Thyroid gland (tissue), 4 donors: ENCODE data around the gene AKT2. TPM values are rescaled to one million over a fixed set of nuclear protein-coding genes. Genes with fewer than 3 reads are reported as not detected.

Experiments used
- DNase-seq, 2 donors: peaks; one replicate each; pipeline ENCODE4 v3.0.0-alpha.2; 2019
- H3K27ac ChIP-seq, 3 donors: fragments of 200-600 bp; sonication (generic); 1 replicate in 2 of 3; 2 replicates in 1 of 3; pipeline ENCODE4 v1.5.1; 2016 to 2019; ENCODE audit warnings: mild to moderate bottlenecking in 1 of 3, moderate library complexity in 1 of 3
- H3K27me3 ChIP-seq: fragments of 200-600 bp; sonication (generic); one replicate; pipeline ENCODE4 v1.5.1; 2019
- H3K36me3 ChIP-seq, 2 donors: fragments of 200-600 bp; sonication (generic); one replicate each; pipeline ENCODE4 v1.5.1; 2016 to 2019
- H3K4me1 ChIP-seq, 2 donors: fragments of 200-600 bp; sonication (generic); one replicate each; pipeline ENCODE4 v1.5.1; 2017 to 2019
- H3K4me3 ChIP-seq, 3 donors: fragments of 200-600 bp; sonication (generic); replicated peaks in 1 of 3; 1 replicate in 2 of 3; 2 replicates in 1 of 3; pipeline ENCODE4 v1.5.1; 2016; ENCODE audit warnings: mild to moderate bottlenecking in 1 of 3
- H3K9me3 ChIP-seq: fragments of 200-600 bp; sonication (generic); one replicate; pipeline ENCODE4 v1.5.1; 2017
- POLR2A ChIP-seq, 2 donors: fragments of 450-650 bp; IDR thresholded peaks; one replicate each; pipeline ENCODE4 v1.6.1; 2017; ENCODE audit warnings: antibody characterized with exemption in 2 of 2, mild to moderate bottlenecking in 2 of 2, moderate library complexity in 1 of 2
- WGBS, 2 donors: methylation state at CpG; one replicate each; pipeline ENCODE4 v1.1.5; 2017; 5-methylcytosine and 5-hydroxymethylcytosine counted together
- intact Hi-C: fragments of 100-400 bp; cut with DNase I; formaldehyde crosslinking; loops from one replicate; pipeline ENCODE4 v1.15.1; 2023
- total RNA-seq, 4 donors: library from RNA; depleted of rRNA; stranded (reverse); fragments of >200 nt; gene quantifications; one replicate each; pipeline ENCODE4 v1.2.3, GENCODE V29; 2016
- TF ChIP-seq, protein P1 (sequence below), 6 experiments: fragments of 200-600 bp in 3 of 6; fragments of 450-650 bp in 3 of 6; sonication (generic) in 3 of 6; IDR thresholded peaks; one replicate each; pipeline ENCODE4 v1.5.1; 2016 to 2019; ENCODE audit warnings: antibody characterized with exemption in 6 of 6, mild to moderate bottlenecking in 2 of 6, inconsistent platforms in 1 of 6, moderate library complexity in 1 of 6

Gene AKT2
- total RNA-seq, 4 donors from 2014 or later = 166 to 285 (median 190) TPM

DNA sequence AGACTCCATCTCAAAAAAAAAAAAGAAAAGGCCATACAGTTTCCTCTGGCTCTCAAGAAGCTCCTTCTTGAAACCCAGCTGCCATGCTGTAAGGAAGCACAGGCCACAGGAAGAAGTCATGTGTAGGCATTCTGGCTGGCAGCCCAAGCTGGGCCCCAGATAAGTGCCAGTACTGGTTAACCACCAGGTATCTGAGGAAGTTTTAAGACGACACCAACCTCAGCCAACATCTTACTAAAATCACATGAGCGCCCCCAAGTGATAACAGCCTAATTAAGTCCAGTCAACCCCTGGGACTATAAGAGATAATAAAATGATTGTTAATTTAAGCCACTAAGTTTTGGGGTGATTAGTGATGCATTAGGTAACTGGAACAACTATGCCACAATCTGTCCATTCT is 27.4 kb upstream of the AKT2 start:
- no peaks in the 10 kb centered on the region for H3K9me3 ChIP-seq
- H3K36me3 ChIP-seq = no peaks in the 10 kb centered on the region
- H3K4me1 ChIP-seq = no peaks in the 10 kb centered on the region
- TF ChIP-seq POLR2A (IDR thresholded peaks at IDR 0.05) = no peak
- TF ChIP-seq, protein P1, sequence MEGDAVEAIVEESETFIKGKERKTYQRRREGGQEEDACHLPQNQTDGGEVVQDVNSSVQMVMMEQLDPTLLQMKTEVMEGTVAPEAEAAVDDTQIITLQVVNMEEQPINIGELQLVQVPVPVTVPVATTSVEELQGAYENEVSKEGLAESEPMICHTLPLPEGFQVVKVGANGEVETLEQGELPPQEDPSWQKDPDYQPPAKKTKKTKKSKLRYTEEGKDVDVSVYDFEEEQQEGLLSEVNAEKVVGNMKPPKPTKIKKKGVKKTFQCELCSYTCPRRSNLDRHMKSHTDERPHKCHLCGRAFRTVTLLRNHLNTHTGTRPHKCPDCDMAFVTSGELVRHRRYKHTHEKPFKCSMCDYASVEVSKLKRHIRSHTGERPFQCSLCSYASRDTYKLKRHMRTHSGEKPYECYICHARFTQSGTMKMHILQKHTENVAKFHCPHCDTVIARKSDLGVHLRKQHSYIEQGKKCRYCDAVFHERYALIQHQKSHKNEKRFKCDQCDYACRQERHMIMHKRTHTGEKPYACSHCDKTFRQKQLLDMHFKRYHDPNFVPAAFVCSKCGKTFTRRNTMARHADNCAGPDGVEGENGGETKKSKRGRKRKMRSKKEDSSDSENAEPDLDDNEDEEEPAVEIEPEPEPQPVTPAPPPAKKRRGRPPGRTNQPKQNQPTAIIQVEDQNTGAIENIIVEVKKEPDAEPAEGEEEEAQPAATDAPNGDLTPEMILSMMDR (IDR thresholded peaks at IDR 0.05) = no peak
- intact Hi-C loops = no loop called here
- 77% methylated on average over 2 of the region's 2 CpGs for WGBS, 2 donors
- no peaks in the 10 kb centered on the region for H3K27me3 ChIP-seq
- DNase-seq = no peak
- H3K27ac ChIP-seq = no peak overlapping the region
- H3K4me3 ChIP-seq = no peak overlapping the region

- Histone ChIP-seq H3K4me1 (no peaks in the 10 kb centered on the region), H3K36me3 (no peaks in the 10 kb centered on the region), H3K4me3 (no peak overlapping the region), H3K9me3 (no peaks in the 10 kb centered on the region), H3K27ac (no peak overlapping the region), H3K27me3 (no peaks in the 10 kb centered on the region)
- no peak for DNase-seq
- intact Hi-C loops = no loop called here
- TF ChIP-seq, protein P1 (IDR thresholded peaks at IDR 0.05) = no peak
- TF ChIP-seq POLR2A (IDR thresholded peaks at IDR 0.05) = no peak
- 94 to 97% methylated on average over 1 of the region's 1 CpG for WGBS, 2 donors
These were observed 24.5 kb upstream of the AKT2 start for GRCh38 chr19:40309666-40310065.

- no peaks in the 10 kb centered on the region for H3K9me3 ChIP-seq
- H3K27me3 ChIP-seq = no peaks in the 10 kb centered on the region
- H3K36me3 ChIP-seq = no peaks in the 10 kb centered on the region
- 10 to 13% methylated on average over 5 of the region's 5 CpGs for WGBS, 2 donors
- H3K4me1 ChIP-seq = no peaks in the 10 kb centered on the region
- DNase-seq = peak; percentile 72 to 85
- TF ChIP-seq POLR2A (IDR thresholded peaks at IDR 0.05) = no peak
- TF ChIP-seq, protein P1 (IDR thresholded peaks at IDR 0.05) = peak; percentile 35 to 75 (median 61)
- H3K4me3 ChIP-seq = no peak overlapping the region
- H3K27ac ChIP-seq = no peak overlapping the region
- intact Hi-C loops = no loop called here
These were observed 20.3 kb upstream of the AKT2 start for GRCh38 chr19:40305403-40305802.

DNA sequence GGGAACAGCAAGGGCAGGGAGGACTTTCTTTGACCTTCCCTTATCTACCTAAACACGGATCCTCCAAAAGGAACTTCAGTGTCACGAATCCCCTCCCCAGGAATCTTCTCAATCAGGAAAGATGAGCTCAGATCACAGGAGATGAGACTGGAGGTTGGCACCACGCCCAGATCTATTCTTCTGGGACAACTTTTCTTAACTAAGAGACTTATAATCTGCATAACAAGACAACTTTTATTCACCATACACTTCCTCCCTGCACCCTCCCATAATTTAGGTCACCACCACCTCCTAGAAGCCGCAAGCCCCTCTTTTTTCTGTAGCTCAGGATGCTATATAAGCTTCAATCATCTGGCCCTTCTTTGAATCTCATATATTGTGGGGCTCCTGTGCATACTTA is 19.2 kb upstream of the AKT2 start:
- TF ChIP-seq, protein P1 (IDR thresholded peaks at IDR 0.05) = no peak
- TF ChIP-seq POLR2A (IDR thresholded peaks at IDR 0.05) = no peak
- Histone ChIP-seq H3K27me3 (no peaks in the 10 kb centered on the region), H3K36me3 (no peaks in the 10 kb centered on the region), H3K9me3 (no peaks in the 10 kb centered on the region), H3K4me3 (no peak overlapping the region), H3K27ac (no peak overlapping the region), H3K4me1 (no peaks in the 10 kb centered on the region)
- no peak for DNase-seq
- WGBS, 2 donors = 65 to 80% methylated on average over 4 of the region's 4 CpGs
- intact Hi-C loops = no loop called here

- Histone ChIP-seq H3K4me3 (no peak overlapping the region), H3K9me3 (no peaks in the 10 kb centered on the region), H3K27me3 (no peaks in the 10 kb centered on the region), H3K4me1 (no peaks in the 10 kb centered on the region), H3K36me3 (no peaks in the 10 kb centered on the region), H3K27ac (no peak overlapping the region)
- DNase-seq = no peak
- 89 to 93% methylated on average over 2 of the region's 2 CpGs for whole genome bisulfite sequencing, 2 donors
- no peak for TF ChIP-seq POLR2A (IDR thresholded peaks at IDR 0.05)
- TF ChIP-seq, protein P1 (IDR thresholded peaks at IDR 0.05) = no peak
- intact Hi-C loops = no loop called here
These were observed 18.6 kb upstream of the AKT2 start for GRCh38 chr19:40303765-40304164.
